A549 (cell line): ENCODE data around the gene COX7C.

Source experiments
- CHD2 ChIP-seq: fragments of 150-350 bp; IDR thresholded peaks from 2 replicates; pipeline ENCODE4 v1.6.1; 2014; ENCODE audit warnings: low read length; ENCODE audit not compliant: partially characterized antibody
- CHD4 ChIP-seq: fragments of 200-600 bp; sonication (generic); IDR thresholded peaks from 2 replicates; pipeline ENCODE4 v1.6.1; 2016; ENCODE audit warnings: antibody characterized with exemption, mild to moderate bottlenecking, borderline replicate concordance
- EP300 ChIP-seq, 2 experiments: fragments of >200 bp; sonication (Bioruptor Twin); formaldehyde crosslinking; IDR thresholded peaks; 2 replicates in 1 of 2; 3 replicates in 1 of 2; pipeline ENCODE4 v1.6.1; 2016 to 2017
- KDM1A ChIP-seq: fragments of 200-600 bp; sonication (generic); IDR thresholded peaks from 2 replicates; pipeline ENCODE4 v1.6.1; 2016; ENCODE audit warnings: low read depth, mild to moderate bottlenecking
- NFE2L2 ChIP-seq: fragments of 150-350 bp; conservative IDR thresholded peaks from 2 replicates; pipeline ENCODE4 v1.6.1; 2014; ENCODE audit warnings: low read length
- POLR2A ChIP-seq: IDR thresholded peaks from 2 replicates; pipeline ENCODE4 v1.6.1; 2012; ENCODE audit warnings: mild to moderate bottlenecking, low read length
- RNF2 ChIP-seq: fragments of 200-600 bp; sonication (generic); IDR thresholded peaks from 2 replicates; pipeline ENCODE4 v1.6.1; 2016; ENCODE audit warnings: low read depth, mild to moderate bottlenecking, antibody characterized with exemption, moderate library complexity, borderline replicate concordance
- SMC3 ChIP-seq: fragments of >200 bp; sonication (Bioruptor Twin); formaldehyde crosslinking; IDR thresholded peaks from 3 replicates; pipeline ENCODE4 v1.6.1; 2018; ENCODE audit warnings: inconsistent platforms
- SREBF2 ChIP-seq: fragments of 450-650 bp; IDR thresholded peaks from 2 replicates; pipeline ENCODE4 v1.6.1; 2014; ENCODE audit warnings: mild to moderate bottlenecking, moderate library complexity
- ZFP36 ChIP-seq: fragments of 450-650 bp; IDR thresholded peaks from 2 replicates; pipeline ENCODE4 v1.6.1; 2014; ENCODE audit warnings: borderline replicate concordance; ENCODE audit not compliant: partially characterized antibody
- TF ChIP-seq, protein P1 (sequence below): fragments of >200 bp; sonication (Bioruptor Twin); formaldehyde crosslinking; IDR thresholded peaks from 3 replicates; pipeline ENCODE4 v1.5.1; 2016
- TF ChIP-seq, protein P2 (sequence below): fragments of 450-650 bp; IDR thresholded peaks from 2 replicates; pipeline ENCODE4 v1.6.1; 2014; ENCODE audit warnings: antibody characterized with exemption
- TF ChIP-seq, protein P3 (sequence below): fragments of 200-600 bp; sonication (generic); IDR thresholded peaks from 2 replicates; pipeline ENCODE4 v1.6.1; 2016; ENCODE audit warnings: antibody characterized with exemption, mild to moderate bottlenecking, moderate library complexity

DNA sequence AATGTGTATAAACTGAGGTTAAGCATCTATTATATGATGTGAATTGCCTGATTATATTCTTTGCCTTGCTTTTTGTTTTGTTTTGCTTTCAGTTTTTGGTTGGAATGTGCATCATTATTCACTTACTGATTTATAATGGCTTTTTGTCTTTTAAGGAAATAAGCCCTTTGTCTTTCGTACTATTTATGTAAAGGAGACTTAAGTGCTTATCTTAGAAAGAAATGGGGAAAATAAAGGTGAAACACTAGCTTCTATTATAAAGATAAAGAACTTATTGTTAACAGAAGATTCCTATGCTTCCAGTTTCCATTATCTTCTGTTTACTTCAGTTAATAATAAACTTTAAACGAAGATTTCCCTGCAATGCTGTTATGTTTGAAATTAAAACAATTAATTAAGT lies 23.3 kb downstream of the COX7C start:
- TF ChIP-seq, protein P1, sequence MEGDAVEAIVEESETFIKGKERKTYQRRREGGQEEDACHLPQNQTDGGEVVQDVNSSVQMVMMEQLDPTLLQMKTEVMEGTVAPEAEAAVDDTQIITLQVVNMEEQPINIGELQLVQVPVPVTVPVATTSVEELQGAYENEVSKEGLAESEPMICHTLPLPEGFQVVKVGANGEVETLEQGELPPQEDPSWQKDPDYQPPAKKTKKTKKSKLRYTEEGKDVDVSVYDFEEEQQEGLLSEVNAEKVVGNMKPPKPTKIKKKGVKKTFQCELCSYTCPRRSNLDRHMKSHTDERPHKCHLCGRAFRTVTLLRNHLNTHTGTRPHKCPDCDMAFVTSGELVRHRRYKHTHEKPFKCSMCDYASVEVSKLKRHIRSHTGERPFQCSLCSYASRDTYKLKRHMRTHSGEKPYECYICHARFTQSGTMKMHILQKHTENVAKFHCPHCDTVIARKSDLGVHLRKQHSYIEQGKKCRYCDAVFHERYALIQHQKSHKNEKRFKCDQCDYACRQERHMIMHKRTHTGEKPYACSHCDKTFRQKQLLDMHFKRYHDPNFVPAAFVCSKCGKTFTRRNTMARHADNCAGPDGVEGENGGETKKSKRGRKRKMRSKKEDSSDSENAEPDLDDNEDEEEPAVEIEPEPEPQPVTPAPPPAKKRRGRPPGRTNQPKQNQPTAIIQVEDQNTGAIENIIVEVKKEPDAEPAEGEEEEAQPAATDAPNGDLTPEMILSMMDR = no peak
- no peak for TF ChIP-seq POLR2A
- TF ChIP-seq SMC3 = no peak
- TF ChIP-seq, protein P2, sequence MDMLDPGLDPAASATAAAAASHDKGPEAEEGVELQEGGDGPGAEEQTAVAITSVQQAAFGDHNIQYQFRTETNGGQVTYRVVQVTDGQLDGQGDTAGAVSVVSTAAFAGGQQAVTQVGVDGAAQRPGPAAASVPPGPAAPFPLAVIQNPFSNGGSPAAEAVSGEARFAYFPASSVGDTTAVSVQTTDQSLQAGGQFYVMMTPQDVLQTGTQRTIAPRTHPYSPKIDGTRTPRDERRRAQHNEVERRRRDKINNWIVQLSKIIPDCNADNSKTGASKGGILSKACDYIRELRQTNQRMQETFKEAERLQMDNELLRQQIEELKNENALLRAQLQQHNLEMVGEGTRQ = no peak
- TF ChIP-seq CHD4 = no peak
- TF ChIP-seq ZFP36 = no peak
- no peak for TF ChIP-seq KDM1A
- TF ChIP-seq NFE2L2 = no peak
- TF ChIP-seq RNF2 = no peak
- TF ChIP-seq CHD2 = no peak
- TF ChIP-seq, protein P3, sequence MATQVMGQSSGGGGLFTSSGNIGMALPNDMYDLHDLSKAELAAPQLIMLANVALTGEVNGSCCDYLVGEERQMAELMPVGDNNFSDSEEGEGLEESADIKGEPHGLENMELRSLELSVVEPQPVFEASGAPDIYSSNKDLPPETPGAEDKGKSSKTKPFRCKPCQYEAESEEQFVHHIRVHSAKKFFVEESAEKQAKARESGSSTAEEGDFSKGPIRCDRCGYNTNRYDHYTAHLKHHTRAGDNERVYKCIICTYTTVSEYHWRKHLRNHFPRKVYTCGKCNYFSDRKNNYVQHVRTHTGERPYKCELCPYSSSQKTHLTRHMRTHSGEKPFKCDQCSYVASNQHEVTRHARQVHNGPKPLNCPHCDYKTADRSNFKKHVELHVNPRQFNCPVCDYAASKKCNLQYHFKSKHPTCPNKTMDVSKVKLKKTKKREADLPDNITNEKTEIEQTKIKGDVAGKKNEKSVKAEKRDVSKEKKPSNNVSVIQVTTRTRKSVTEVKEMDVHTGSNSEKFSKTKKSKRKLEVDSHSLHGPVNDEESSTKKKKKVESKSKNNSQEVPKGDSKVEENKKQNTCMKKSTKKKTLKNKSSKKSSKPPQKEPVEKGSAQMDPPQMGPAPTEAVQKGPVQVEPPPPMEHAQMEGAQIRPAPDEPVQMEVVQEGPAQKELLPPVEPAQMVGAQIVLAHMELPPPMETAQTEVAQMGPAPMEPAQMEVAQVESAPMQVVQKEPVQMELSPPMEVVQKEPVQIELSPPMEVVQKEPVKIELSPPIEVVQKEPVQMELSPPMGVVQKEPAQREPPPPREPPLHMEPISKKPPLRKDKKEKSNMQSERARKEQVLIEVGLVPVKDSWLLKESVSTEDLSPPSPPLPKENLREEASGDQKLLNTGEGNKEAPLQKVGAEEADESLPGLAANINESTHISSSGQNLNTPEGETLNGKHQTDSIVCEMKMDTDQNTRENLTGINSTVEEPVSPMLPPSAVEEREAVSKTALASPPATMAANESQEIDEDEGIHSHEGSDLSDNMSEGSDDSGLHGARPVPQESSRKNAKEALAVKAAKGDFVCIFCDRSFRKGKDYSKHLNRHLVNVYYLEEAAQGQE = no peak
- no peak for TF ChIP-seq SREBF2
- TF ChIP-seq EP300 (IDR thresholded peaks at IDR 0.05) = no peak
